Astrocyte of the spinal cord (primary cell): Measurements from ENCODE around the gene PHF13.
A peak's percentile ranks its signal among the peaks of the same experiment; 100 is the strongest.

Experiments
- DNase-seq: peaks from one replicate; pipeline ENCODE4 v3.0.0; 2011; ENCODE audit warnings: low read depth, low spot score
- H3K4me3 ChIP-seq: 2 replicates; pipeline ENCODE4 v1.5.1; 2011; ENCODE audit warnings: low read depth, mild to moderate bottlenecking, low read length, moderate library complexity
- in situ Hi-C: cut with HindIII; loops from 2 replicates; pipeline ENCODE4 v1.10.0; 2017; ENCODE audit warnings: low sequenced_read_pairs
- TF ChIP-seq, protein P1 (sequence below): IDR thresholded peaks from 2 replicates; pipeline ENCODE4 v1.5.1; 2012; ENCODE audit warnings: low read depth, mild to moderate bottlenecking, low read length, inconsistent platforms

The PHF13 gene

GRCh38 chr1:6580593-6581409 is 32.7 kb upstream of the PHF13 start:
- H3K4me3 ChIP-seq: peak overlapping the region; percentile 83
- TF ChIP-seq, protein P1, sequence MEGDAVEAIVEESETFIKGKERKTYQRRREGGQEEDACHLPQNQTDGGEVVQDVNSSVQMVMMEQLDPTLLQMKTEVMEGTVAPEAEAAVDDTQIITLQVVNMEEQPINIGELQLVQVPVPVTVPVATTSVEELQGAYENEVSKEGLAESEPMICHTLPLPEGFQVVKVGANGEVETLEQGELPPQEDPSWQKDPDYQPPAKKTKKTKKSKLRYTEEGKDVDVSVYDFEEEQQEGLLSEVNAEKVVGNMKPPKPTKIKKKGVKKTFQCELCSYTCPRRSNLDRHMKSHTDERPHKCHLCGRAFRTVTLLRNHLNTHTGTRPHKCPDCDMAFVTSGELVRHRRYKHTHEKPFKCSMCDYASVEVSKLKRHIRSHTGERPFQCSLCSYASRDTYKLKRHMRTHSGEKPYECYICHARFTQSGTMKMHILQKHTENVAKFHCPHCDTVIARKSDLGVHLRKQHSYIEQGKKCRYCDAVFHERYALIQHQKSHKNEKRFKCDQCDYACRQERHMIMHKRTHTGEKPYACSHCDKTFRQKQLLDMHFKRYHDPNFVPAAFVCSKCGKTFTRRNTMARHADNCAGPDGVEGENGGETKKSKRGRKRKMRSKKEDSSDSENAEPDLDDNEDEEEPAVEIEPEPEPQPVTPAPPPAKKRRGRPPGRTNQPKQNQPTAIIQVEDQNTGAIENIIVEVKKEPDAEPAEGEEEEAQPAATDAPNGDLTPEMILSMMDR: no peak
- DNase-seq: no peak
- in situ Hi-C loops: no loop called here

DNA sequence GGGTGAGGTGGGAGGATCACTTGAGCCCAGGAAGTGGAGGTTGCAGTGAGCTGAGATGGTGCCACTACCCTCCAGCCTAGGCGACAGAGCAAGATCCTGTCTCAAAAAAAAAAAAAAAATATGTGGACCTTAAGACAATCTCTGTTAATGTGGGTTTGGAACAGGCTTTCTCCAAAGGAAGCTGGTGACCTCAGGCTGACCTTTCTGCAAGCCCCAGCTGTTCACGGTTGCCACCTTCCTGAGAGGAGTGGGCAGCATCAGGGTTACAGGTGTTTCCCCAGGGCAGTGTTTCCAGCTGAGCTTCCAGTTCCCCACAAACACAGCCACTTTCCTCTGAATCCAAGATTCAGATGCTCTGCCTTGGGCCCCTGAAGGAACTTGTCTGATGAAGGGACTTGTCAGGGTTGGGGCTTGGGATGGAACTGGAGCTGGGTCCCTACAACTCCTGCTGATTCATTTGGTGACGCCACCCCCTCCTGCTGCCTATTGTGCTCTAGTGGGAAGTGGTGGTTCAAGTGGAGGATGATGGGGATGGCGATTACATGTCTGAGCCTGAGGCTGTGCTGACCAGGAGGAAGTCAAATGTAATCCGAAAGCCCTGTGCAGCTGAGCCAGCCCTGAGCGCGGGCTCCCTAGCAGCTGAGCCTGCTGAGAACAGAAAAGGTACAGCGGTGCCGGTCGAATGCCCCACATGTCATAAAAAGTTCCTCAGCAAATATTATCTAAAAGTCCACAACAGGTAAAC is 31.8 kb upstream of the PHF13 start:
- TF ChIP-seq, protein P1: no peak
- H3K4me3 ChIP-seq: no peak overlapping the region
- in situ Hi-C loops: no loop called here
- DNase-seq: no peak

GRCh38 chr1:6582370-6582769 is 31.2 kb upstream of the PHF13 start:
- no peak for DNase-seq
- in situ Hi-C loops: no loop called here
- TF ChIP-seq, protein P1: no peak
- no peak overlapping the region for H3K4me3 ChIP-seq

DNA sequence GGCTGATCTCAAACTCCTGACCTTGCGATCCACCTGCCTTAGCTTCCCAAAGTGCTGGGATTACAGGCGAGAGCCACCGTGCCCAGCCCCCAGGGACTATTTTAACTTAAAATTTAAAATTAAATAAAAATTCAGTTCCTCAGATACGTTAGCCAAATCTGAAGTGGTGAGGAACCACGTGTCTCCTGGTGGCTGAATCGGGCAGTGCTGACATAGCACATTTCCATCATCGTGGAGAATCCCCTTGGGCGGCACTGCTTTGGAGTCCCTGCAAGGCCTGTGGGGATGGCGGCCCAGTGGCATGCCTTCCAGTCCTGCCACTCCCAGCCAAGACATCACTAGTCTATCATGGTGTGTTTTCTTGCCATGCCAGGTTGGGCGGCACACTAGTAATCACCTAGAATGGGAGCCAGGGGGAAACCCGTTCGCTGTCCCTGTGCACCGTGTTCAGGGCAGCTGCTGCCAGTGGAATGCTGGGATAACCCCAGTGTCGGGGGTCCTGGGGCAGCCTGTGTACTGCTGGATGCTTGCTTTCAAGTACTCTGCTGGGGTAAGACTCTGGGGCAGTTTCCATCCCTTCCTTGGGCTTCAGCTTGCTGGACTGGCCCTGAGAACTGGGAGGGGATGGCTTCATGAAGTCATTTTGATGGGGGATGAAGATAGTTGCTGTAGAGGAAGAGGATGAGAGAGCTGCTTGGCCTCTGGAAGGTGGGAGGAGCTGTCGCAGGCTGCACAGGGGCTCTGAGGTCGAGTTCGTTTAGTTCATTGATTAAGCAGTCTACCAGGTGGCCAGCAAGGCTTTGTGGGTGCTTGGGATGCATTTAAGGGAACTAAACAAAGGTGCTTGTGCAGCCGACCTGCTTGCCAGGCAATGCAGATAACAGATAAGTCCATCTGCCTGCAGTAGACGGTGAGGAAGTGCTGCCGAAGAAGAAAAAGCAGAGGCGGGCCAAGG is 29.1 kb upstream of the PHF13 start:
- in situ Hi-C loops: no loop called here
- TF ChIP-seq, protein P1: no peak
- no peak overlapping the region for H3K4me3 ChIP-seq
- DNase-seq: no peak

DNA sequence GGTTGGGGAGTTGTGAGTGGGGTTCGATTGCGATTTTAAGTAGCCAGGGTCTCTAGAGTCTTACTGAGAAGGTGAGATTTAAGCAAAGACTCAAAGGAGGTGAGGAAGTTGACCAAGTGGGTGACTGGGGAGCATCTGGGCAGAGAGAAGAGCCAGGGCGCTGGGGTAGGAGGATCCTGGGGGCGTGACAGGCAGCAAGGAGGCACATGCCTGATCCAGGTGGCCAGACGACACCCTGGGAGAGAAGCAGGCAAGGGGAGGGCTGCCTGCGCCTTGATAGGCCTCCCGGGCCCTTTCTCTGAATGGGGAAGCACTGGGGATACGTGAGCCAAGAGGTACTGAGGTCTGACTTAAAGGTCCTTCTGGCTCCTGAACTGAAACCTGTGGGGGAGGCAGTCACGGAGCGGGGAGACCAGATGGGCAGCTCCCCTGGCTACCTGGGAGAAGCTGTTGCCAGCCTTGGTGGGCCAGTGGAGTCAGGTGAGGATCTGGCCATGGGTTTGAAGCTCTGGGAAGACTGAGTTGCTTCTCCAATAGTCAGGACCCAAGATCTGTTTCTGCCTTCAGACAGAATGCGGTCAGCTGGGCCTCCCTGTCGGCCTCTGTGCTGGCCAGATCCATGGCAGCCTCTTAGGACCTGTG is 28.3 kb upstream of the PHF13 start:
- H3K4me3 ChIP-seq: no peak overlapping the region
- TF ChIP-seq, protein P1: no peak
- no peak for DNase-seq
- in situ Hi-C loops: no loop called here

DNA sequence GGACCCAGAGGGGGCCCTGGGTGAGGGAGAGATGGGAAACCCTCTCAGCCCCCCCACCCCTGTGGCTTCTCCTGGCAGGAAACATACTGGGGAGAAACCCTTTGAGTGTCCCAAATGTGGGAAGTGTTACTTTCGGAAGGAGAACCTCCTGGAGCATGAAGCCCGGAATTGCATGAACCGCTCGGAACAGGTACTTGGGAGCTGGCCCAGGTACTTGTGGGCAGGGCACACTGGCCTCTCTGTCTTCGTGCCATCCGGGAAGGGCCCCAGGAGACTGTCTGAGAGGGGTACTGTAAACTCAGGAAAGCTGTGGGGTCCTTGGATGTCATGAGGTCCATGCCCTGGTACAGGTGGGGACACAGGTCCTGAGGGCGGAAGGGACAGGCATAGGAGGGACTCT is 27.7 kb upstream of the PHF13 start:
- in situ Hi-C loops: no loop called here
- no peak overlapping the region for H3K4me3 ChIP-seq
- TF ChIP-seq, protein P1: no peak
- no peak for DNase-seq
